NK-92 treated with Interleukin-12 subunit alpha and Interleukin-12 subunit beta, amount 100 ng/mL, for 24 hours (cell line): Measurements from ENCODE around the gene AFMID.

Experiments
- DNase-seq: peaks from one replicate; lab custom pipeline; 2025; lab: John Stamatoyannopoulos, UW

The AFMID gene

DNA sequence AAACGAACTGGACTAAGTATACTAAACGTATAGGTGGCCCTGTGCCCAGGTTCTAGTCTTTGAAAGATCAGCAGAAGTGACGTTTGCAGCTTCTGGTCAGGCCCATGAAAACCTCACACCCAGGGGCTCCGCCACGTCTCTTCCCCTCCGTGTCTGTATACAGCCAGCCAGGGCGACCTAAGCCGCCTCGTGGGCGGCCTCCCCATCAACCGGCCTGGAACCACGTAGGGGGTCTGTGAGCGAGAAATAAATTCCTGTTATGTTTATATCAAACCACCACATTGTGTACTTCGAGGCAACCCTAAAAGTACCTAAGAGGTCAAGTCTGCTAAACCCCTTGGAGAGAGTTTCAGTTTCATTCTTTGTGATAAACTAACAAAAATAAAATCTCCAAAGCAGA, 7.1 kb upstream of the AFMID start:
- no peak for DNase-seq

DNA sequence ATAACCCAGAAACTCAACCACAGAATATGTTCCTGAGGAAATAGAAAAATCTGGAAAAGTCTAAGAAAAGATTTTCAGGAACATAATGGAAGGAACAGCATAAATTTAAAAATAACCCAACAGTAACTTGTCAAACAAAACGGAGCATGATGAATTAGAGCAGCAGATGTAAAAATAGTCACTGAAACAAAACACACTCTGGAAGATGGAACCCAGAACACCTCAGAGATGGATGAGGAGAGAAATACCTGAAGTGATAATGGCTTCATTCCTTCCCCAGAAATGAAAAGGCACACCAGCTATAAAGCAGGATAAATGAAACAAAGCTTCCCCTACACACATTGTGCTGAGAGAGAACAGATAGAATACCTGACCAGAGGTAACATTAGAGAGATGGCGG, 6.7 kb upstream of the AFMID start:
- DNase-seq: no peak

DNA sequence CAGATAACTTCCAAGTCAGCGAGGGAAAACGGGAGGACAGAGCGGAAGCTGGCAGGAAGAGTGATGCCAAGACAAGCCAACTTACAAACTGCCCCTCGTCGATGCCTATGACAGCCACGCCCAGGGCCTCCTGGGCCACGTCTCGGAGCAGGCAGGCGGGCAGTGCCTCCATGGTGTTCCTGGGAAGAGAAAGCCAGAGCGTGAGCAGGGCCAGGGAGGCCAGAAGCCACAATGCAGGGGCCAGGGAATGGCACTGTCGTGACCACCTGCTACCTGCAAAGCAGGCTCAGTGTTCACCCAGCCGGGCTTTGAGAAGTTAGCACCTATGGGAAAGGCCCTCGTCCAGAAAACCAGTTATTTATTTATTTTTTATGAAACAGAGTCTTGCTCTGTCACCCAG, 4.7 kb upstream of the AFMID start:
- no peak for DNase-seq

DNA sequence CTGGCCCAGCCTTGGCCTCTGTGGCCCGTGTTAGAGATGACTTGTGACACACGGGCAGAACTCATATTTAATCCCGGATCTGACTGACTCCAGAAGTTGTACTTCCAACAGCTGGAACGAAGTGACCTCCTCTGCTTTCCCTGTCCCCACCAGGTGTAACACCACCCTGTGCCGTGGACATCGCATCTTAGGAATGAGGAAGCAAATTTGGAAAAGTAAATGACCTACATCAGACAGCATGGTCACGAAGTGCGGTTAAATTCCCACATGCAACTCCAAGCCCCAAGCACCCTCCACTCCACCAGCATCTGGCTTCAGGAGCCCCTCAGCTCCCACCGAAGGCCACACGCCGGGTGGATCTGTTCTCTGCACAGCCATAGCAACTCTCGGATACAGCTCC, 3.2 kb upstream of the AFMID start:
- no peak for DNase-seq

DNA sequence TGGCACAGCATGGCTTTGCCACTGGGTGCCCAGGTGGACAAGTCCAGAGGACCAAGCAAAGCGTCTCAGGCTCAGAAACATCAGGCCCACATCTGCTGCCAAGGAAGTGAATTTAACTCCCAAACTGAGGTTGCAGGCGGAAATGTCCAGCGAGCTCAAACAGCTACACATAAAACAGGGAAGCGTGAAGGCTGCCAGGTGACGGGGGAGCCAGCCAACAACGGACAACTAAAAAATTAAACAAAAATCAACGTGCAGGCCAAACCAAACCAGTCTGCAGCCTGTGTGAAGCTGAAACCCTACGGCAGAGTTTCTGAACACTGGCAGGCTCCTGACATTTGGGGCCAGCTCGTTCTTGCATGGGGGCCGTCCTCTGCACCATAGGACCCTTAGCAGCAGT, 2.8 kb upstream of the AFMID start:
- no peak for DNase-seq

DNA sequence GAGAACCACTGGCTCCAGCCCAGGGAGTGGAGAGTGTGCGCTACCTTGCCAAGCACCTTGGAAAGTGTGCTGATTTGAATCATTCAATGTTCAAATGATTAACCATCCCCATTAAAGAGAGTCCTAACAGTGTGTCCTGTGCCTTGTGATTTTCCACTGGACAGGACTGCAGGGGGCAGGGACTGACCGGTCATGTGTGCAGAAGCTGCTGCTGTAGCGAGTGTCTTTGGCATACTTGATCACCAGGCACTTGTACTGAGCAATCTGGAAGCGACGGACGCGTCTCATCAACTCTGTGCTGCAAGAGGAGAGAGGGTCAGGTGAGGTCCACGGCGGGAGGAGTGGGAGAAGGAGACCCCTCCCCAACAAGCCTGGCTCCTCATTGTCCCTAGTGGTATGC, 2.3 kb upstream of the AFMID start:
- DNase-seq: no peak

DNA sequence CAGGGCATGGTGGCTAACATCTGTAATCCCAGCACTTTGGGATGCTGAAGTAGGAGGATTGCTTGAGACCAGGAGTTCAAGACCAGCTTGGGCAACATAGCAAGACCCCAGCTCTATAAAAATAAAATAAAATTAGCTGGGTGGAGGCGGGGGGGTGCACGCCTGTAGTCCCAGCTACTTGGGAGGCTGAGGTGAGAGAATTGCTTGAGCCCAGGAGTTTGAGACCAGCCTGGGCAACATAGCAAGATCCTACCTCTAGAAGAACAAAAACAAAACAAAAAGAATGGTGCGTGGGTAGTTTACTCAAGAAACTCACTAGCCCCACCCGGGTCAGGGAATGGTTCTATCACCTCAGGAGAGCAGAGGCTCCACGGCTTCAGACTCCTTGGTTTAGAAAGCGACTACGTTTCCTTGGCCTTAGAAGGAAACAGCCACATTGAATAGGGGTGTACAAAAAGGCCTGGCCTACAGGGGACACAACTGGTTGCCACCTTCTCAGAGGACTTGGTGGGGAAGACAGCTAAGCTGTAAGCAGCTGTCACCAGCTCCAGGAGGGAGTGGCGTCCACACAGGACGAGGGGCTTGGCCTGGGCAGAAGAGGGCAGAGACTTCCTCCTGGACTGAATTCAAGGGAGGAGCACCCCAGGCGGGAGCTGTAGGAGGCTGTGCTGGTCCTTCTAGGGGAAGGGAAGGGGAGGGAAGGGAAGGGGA, 1.0 kb upstream of the AFMID start:
- DNase-seq: no peak

DNA sequence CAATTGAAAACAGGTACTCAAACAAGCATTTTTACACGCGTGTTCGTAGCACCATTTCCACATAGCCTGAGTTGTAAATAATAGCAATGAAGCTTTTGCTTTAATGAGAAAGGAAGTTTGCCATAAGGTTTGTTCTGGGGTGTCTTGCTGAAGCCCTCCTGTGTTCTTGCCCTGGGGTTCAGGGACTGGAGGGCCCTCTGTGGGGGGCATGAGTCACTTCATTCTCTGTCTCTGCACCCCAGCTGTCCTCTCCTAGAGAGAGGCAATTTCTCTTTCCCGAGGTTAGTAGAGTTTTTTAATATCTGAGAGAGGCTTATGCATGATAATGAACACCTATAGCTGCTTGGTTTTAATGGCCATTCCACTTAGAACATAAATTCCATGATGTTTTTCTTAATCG, 9.6 kb downstream of the AFMID start:
- DNase-seq: no peak

DNA sequence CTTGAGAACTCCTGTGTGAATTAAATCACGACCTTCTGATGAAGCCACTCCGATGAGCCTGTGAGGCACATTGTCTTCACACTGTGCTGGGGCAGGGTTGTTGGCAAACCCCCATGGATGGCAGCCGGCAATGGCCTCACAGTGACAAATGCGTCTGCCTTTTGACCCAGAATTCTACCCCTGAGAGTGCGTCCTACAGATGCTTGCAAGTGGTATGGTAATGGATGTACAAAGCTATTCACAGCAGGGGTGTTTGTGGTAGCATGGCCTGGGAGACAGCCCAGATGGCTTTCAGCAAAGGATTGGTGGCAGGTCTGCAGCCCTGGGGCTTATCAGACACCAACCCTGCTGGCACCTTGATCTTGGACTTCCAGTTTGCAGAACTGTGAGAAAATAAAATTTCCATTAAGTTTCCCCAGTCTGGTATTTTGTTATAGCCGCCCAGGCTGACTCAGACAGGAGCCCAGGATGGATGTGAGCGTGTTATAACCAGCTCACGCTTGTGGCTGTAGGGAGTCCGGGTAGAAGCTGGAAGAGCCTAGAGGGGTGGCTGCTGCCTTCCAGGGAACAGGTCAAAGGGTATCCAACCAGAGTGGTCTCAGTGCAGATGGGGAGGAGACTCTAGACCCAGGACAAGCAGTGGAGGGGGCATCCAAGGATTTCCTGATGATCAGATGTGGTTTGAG, 10.1 kb downstream of the AFMID start:
- DNase-seq: no peak

DNA sequence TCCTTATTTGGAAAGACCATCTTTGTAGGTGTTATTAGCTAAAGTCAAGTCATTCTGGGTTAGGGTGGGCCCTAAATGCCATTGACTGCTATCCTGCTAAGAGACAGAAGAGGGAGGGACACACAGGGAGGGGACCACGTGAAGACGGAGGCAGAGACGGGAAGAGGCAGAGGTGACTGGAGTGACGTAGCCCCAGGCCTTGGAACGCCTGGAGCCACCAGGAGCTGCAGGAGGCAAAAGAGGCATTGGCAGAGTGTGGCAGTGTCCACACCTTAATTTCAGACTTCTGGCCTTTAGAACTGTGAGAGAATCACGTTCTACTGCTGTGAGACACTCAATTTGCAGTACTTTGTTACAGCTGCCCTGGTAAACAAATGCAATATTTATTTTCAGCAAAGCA, 13.3 kb downstream of the AFMID start:
- no peak for DNase-seq

DNA sequence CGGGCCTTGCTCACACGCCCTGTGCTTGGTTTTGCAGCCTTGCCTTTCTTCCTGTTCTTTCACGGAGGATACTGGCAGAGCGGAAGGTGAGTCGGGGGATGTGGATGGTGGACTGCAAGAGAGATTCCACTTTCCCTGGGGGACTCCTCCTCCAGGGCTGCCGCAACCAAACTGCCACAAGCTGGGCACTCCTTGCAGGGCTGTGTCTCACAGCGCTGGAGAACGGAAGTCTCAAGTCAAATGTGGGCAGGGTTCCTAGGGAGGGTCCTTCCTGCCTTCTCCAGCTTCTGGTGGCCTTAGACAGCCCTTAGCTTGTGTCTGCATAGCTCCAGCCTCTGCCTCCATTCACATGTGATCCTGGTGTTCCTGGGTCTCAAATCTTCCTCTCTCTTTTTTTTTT, 15.5 kb downstream of the AFMID start:
- no peak for DNase-seq

DNA sequence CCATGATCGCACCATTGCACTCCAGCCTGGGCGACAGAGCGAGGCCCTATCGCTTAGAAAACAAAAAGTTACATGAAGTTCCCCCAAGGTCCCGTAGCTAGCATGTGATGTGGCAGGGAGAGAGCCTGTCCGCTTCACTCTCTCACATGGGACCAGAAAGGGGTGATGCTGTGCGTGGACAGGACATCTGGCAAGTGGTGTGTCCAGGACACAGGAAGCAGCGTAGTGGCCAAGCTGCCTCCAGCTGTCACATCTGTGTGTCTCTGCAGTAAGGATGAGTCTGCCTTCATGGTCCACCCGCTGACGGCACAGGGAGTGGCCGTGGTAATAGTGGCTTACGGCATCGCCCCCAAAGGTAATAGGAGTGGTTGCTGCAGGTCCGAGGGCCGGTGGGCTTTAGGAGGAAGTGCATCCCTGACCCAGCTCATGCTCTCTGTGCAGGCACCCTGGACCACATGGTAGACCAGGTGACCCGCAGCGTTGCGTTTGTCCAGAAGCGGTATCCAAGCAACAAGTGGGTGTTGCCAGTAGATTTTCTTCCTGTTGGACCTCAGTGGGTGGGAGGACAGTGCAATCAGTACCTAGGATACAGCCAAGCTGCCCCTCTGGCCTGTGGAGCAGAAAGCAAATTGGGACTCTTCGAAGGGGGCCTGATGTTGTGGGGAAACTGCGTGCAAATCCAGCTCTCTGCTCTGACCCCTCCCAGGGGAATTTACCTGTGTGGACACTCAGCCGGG, 17.4 kb downstream of the AFMID start:
- no peak for DNase-seq

DNA sequence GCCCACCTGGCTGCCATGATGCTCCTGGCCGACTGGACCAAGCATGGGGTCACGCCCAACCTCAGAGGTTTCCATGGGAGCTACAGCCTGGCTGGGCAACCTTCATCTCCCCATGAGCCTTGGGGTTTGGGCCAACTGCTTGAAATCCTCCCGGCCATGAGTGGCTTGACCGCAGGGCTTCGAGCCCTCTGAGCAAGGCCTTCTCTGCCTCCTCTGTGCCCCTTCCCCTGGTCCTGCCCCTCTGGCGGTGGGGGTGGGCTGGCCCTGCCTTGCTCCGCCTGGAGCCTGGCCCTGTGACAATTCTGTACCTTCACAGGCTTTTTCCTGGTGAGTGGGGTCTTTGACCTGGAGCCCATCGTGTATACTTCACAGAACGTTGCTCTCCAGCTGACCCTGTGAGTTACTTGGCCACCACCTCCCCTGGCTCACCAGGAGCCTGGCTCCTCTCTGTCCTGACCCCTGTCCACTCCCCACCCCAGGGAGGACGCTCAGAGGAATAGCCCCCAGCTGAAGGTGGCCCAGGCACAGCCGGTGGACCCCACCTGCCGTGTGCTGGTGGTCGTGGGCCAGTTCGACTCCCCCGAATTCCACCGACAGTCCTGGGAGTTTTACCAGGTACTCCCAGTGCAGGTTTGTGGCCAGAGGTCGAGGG, 18.1 kb downstream of the AFMID start:
- no peak for DNase-seq

DNA sequence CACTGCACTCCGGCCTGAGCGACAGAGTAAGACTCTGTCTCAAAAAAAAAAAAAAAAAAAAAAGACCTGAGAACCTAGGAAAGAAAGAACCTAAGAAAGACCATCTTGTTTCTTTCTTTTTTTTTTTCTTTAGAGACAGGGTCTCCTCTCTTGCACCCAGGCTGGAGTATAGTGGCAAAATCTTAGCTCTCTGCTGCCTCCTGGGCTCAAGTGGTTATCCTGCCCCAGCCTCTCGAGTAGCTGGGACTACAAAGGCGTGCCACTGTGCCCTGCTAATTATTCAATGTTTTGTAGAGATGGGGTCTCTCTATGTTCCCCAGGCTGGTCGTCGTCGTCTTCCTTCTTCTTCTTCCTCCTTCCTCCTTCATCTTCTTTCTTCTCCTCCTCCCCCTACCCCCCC, 19.1 kb downstream of the AFMID start:
- DNase-seq: no peak

DNA sequence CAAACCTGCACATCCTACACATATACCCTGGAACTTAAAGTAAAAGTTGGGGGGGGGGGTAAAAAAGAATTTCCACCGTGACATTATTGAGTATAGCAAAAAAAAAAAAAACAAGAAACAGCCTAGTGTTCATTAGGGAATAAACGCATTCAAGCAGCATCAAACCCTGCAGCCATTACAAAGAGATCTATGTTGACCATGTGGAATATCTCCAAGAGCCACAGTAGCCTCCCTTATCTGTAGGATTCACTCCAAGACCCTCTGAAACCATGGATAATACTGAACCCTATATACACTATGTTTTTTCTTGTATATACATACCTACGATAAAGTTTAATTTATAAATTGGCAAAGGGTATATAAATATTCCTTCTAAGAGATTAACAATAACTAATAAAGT, 21.3 kb downstream of the AFMID start:
- DNase-seq: no peak

DNA sequence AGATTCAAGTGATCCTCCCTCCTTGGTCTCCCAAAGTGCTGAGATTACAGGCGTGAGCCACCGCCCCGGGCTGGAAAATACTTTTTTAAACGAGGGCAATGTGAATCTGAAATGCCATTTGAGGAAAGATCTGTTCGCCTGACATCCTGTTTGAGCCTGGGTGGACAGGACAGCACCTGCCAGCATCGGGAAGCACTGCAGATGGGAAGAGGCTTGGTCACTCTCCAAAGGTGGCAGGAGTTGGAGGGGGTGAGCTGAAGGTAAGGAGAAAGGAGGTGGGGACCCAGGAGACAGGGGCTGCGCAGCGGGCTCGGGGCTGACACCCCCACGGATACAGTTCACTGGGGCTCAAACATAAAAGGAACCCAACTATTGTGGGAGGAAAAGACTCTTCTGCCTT, 22.9 kb downstream of the AFMID start:
- DNase-seq: no peak

DNA sequence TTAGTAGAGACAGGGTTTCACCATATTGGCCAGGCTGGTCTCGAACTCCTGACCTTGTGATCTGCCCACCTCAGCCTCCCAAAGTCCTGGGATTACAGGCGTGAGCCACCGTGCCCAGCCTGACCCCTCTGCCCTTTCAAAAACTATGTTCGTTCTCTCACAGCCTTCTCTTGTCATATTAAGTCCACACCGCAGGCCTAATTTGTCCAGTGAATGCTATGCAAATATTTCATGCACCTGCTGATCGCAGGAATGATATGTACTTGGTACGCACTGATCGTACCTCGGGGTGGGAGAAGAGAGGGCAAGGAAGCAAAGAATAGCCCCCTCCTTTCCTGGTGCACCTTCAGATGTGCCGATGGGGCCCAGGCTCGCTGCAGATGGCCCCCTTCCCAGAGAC, 23.9 kb downstream of the AFMID start:
- no peak for DNase-seq

DNA sequence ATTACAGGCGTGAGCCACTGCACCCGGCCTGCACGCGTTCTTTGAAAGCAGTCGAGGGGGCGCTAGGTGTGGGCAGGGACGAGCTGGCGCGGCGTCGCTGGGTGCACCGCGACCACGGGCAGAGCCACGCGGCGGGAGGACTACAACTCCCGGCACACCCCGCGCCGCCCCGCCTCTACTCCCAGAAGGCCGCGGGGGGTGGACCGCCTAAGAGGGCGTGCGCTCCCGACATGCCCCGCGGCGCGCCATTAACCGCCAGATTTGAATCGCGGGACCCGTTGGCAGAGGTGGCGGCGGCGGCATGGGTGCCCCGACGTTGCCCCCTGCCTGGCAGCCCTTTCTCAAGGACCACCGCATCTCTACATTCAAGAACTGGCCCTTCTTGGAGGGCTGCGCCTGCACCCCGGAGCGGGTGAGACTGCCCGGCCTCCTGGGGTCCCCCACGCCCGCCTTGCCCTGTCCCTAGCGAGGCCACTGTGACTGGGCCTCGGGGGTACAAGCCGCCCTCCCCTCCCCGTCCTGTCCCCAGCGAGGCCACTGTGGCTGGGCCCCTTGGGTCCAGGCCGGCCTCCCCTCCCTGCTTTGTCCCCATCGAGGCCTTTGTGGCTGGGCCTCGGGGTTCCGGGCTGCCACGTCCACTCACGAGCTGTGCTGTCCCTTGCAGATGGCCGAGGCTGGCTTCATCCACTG, 27.0 kb downstream of the AFMID start, which contains the start of gene BIRC5:
Gene BIRC5 (plus strand): TSS at position 238 of the 690 bp plus-strand sequence. CDS start 64 bp downstream, at position 302.
- DNase-seq: peak; percentile 87

DNA sequence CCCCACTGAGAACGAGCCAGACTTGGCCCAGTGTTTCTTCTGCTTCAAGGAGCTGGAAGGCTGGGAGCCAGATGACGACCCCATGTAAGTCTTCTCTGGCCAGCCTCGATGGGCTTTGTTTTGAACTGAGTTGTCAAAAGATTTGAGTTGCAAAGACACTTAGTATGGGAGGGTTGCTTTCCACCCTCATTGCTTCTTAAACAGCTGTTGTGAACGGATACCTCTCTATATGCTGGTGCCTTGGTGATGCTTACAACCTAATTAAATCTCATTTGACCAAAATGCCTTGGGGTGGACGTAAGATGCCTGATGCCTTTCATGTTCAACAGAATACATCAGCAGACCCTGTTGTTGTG, 27.5 kb downstream of the AFMID start:
- DNase-seq: no peak

DNA sequence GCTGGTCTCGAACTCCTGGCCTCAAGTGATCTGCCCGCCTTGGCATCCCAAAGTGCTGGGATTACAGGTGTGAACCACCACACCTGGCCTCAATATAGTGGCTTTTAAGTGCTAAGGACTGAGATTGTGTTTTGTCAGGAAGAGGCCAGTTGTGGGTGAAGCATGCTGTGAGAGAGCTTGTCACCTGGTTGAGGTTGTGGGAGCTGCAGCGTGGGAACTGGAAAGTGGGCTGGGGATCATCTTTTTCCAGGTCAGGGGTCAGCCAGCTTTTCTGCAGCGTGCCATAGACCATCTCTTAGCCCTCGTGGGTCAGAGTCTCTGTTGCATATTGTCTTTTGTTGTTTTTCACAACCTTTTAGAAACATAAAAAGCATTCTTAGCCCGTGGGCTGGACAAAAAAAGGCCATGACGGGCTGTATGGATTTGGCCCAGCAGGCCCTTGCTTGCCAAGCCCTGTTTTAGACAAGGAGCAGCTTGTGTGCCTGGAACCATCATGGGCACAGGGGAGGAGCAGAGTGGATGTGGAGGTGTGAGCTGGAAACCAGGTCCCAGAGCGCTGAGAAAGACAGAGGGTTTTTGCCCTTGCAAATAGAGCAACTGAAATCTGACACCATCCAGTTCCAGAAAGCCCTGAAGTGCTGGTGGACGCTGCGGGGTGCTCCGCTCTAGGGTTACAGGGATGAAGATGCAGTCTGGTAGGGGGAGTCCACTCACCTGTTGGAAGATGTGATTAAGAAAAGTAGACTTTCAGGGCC, 32.4 kb downstream of the AFMID start:
- no peak for DNase-seq

DNA sequence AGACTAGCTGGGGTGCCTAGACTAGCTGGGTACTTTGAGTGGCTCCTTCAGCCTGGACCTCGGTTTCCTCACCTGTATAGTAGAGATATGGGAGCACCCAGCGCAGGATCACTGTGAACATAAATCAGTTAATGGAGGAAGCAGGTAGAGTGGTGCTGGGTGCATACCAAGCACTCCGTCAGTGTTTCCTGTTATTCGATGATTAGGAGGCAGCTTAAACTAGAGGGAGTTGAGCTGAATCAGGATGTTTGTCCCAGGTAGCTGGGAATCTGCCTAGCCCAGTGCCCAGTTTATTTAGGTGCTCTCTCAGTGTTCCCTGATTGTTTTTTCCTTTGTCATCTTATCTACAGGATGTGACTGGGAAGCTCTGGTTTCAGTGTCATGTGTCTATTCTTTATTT, 35.9 kb downstream of the AFMID start:
- no peak for DNase-seq
